Large intestine (tissue), 3 donors: ENCODE measurements around the gene LMOD1. TPM values are rescaled to one million over a fixed set of nuclear protein-coding genes. Genes with fewer than 3 reads are reported as not detected.
A peak's percentile ranks its signal among the peaks of the same experiment; 100 is the strongest.
"Not testable (repeated sequence)": the region's sequence is repeated elsewhere in the genome, so short reads cannot be mapped to it uniquely, and the experiment has no call there.

Experiments used
- DNase-seq, 2 donors: peaks; one replicate each; pipeline versions ENCODE4 v3.0.0 to v3.0.0-alpha.2; 2013
- H3K27ac ChIP-seq: one replicate; pipeline ENCODE4 v1.5.1; 2013; ENCODE audit warnings: low read length
- H3K27me3 ChIP-seq: 2 replicates; pipeline ENCODE4 v1.6.1; 2013; ENCODE audit warnings: low read length; ENCODE audit not compliant: control insufficient read depth, insufficient read depth
- H3K36me3 ChIP-seq: 2 replicates; pipeline ENCODE4 v1.6.1; 2013; ENCODE audit warnings: low read length; ENCODE audit not compliant: control insufficient read depth, insufficient read depth
- H3K4me1 ChIP-seq: one replicate; pipeline ENCODE4 v1.6.1; 2013; ENCODE audit warnings: low read length; ENCODE audit not compliant: control insufficient read depth, insufficient read depth
- H3K4me3 ChIP-seq: one replicate; pipeline ENCODE4 v1.5.1; 2013; ENCODE audit warnings: low read length
- H3K9me3 ChIP-seq: one replicate; pipeline ENCODE4 v1.6.1; 2013; ENCODE audit warnings: mild to moderate bottlenecking, low read depth, low read length, moderate library complexity; ENCODE audit not compliant: control insufficient read depth
- WGBS: methylation state at CpG from one replicate; pipeline ENCODE4 v1.1.5; 2013; ENCODE audit warnings: low lambda C conversion rate; ENCODE audit not compliant: insufficient coverage; 5-methylcytosine and 5-hydroxymethylcytosine counted together
- polyA plus RNA-seq: library from polyadenylated mRNA; unstranded; fragments of 120-200 nt; gene quantifications from one replicate; pipeline ENCODE4 v1.2.1, GENCODE V29; 2013

Gene LMOD1
- polyA plus RNA-seq, 1 donor = 17.3 TPM

GRCh38 chr1:201870397-201870796 is 76.0 kb downstream of the LMOD1 start:
- Histone ChIP-seq H3K4me3 (no peak overlapping the region), H3K9me3 (no peaks in the 10 kb centered on the region), H3K36me3 (peaks cover 77% of the 10 kb centered on the region), H3K4me1 (no peaks in the 10 kb centered on the region), H3K27ac (no peak overlapping the region), H3K27me3 (no peaks in the 10 kb centered on the region)
- DNase-seq = no peak
- WGBS = 100% methylated on average over 2 of the region's 10 CpGs

DNA sequence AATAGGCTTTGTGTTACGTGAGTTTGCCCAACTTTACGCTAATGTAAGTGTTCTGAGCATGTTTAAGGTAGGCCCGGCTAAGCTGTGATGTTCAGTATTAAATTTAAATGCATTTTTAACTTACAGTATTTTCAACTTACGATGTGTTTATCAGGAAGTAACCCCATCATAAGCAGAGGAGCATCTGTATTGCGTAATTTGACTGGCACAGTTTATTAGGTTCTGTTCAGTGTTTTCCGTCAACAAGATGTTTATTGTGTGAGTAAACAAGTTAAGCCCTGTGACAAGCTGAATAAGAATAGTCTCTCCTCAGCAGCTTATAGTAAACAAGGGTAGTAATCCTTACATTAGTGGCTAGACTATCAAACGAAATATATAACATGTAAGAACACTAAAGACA is 84.9 kb downstream of the LMOD1 start:
- Histone ChIP-seq H3K36me3 (peaks cover 58% of the 10 kb centered on the region), H3K4me1 (no peaks in the 10 kb centered on the region), H3K27me3 (no peaks in the 10 kb centered on the region), H3K4me3 (no peak overlapping the region), H3K27ac (no peak overlapping the region), H3K9me3 (no peaks in the 10 kb centered on the region)
- DNase-seq = no peak
- WGBS = 98% methylated on average over 6 of the region's 7 CpGs

- H3K9me3 ChIP-seq = no peaks in the 10 kb centered on the region
- no peaks in the 10 kb centered on the region for H3K4me1 ChIP-seq
- no peak overlapping the region for H3K4me3 ChIP-seq
- no peaks in the 10 kb centered on the region for H3K27me3 ChIP-seq
- no CpG with 5 or more reads among the region's 5 CpGs for WGBS
- peaks cover 67% of the 10 kb centered on the region for H3K36me3 ChIP-seq
- H3K27ac ChIP-seq = no peak overlapping the region
- no peak for DNase-seq
These were observed 86.9 kb downstream of the LMOD1 start for GRCh38 chr1:201859424-201859823.

DNA sequence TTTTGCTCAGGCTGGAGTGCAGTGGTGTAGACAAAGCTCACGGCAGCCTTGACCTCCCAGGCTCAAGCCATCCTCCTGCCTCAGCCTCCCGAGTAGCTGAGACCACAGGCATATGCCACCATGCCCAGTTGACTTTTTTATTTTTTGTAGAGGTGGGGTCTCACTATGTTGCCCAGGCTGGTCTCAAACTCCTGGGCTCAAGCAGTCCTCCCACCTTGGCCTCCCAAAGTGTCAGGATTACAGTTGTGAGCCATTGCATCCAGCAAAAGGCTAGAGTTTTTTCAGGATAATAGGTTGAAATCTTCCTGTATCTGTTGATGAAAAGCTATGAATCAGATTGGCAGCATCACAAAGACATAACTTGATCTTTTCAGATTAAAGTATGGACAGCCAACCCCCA is 89.6 kb downstream of the LMOD1 start:
- H3K27me3 ChIP-seq, DNase-seq, H3K4me3 ChIP-seq, H3K4me1 ChIP-seq, H3K9me3 ChIP-seq, H3K27ac ChIP-seq: not testable (repeated sequence)
- no CpG with 5 or more reads among the region's 2 CpGs for WGBS
- peaks cover 81% of the 10 kb centered on the region for H3K36me3 ChIP-seq

GRCh38 chr1:201851949-201852348 is 94.4 kb downstream of the LMOD1 start:
- no peak overlapping the region for H3K27ac ChIP-seq
- H3K27me3 ChIP-seq = no peaks in the 10 kb centered on the region
- H3K4me1 ChIP-seq = no peaks in the 10 kb centered on the region
- peaks cover 79% of the 10 kb centered on the region for H3K36me3 ChIP-seq
- H3K4me3 ChIP-seq = no peak overlapping the region
- no CpG with 5 or more reads among the region's 1 CpG for WGBS
- no peaks in the 10 kb centered on the region for H3K9me3 ChIP-seq
- DNase-seq = no peak

- Histone ChIP-seq H3K9me3 (no peaks in the 10 kb centered on the region), H3K4me1 (no peaks in the 10 kb centered on the region), H3K27me3 (no peaks in the 10 kb centered on the region), H3K36me3 (peaks cover 62% of the 10 kb centered on the region), H3K27ac (no peak overlapping the region), H3K4me3 (no peak overlapping the region)
- DNase-seq = peak in 1 of 2 donors; percentile 14
- 67% methylated on average over 1 of the region's 1 CpG for whole genome bisulfite sequencing
These were observed 96.3 kb downstream of the LMOD1 start for GRCh38 chr1:201850053-201850397.

GRCh38 chr1:201849372-201850052 is 96.8 kb downstream of the LMOD1 start:
- Histone ChIP-seq H3K27ac (no peak overlapping the region), H3K9me3 (no peaks in the 10 kb centered on the region), H3K27me3 (no peaks in the 10 kb centered on the region), H3K4me3 (no peak overlapping the region), H3K4me1 (no peaks in the 10 kb centered on the region), H3K36me3 (peaks cover 57% of the 10 kb centered on the region)
- no peak for DNase-seq
- WGBS = 94% methylated on average over 2 of the region's 2 CpGs

GRCh38 chr1:201848230-201848629 is 98.1 kb downstream of the LMOD1 start:
- no CpG with 5 or more reads among the region's 6 CpGs for WGBS
- Histone ChIP-seq H3K4me3 (no peak overlapping the region), H3K36me3 (peaks cover 44% of the 10 kb centered on the region), H3K27me3 (no peaks in the 10 kb centered on the region), H3K4me1 (no peaks in the 10 kb centered on the region), H3K27ac (no peak overlapping the region), H3K9me3 (no peaks in the 10 kb centered on the region)
- DNase-seq = no peak

DNA sequence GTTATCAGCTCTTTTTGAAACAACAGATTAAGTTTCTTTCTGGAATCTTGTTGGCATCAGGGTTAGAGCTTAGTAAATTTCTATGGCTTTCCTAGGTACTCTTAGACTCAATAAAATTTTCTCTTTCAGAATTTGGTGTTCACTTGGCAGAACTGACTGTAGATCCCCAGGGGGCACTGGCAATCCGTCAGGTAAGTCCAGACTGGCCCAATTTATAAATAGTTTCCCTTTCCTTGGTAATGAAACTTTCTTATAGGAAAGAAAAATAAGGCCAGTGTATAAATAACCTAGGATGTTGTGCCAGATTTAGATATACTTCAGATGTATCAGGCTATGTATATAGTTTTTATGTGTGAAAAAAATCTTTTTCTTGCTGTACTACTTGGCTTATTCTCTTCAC is 99.2 kb downstream of the LMOD1 start:
- Histone ChIP-seq H3K36me3 (peaks cover 37% of the 10 kb centered on the region), H3K4me1 (no peaks in the 10 kb centered on the region), H3K27ac (no peak overlapping the region), H3K4me3 (no peak overlapping the region), H3K27me3 (no peaks in the 10 kb centered on the region), H3K9me3 (no peaks in the 10 kb centered on the region)
- no peak for DNase-seq
- no CpG with 5 or more reads among the region's 1 CpG for WGBS
